Kidney capillary endothelial cell (primary cell): Measurements from ENCODE around the gene SH3RF3.

ENCODE experiments used
- DNase-seq: peaks from one replicate; pipeline ENCODE4 v3.0.0-alpha.2; 2018; ENCODE audit warnings: low spot score

SH3RF3 gene

GRCh38 chr2:109335631-109336176 lies 206.7 kb downstream of the SH3RF3 start:
- DNase-seq, result no peak

- DNase-seq, result no peak
Observed at GRCh38 chr2:109336296-109336695, 207.3 kb downstream of the SH3RF3 start.

GRCh38 chr2:109337221-109337620 lies 208.2 kb downstream of the SH3RF3 start:
- DNase-seq, result no peak

DNA sequence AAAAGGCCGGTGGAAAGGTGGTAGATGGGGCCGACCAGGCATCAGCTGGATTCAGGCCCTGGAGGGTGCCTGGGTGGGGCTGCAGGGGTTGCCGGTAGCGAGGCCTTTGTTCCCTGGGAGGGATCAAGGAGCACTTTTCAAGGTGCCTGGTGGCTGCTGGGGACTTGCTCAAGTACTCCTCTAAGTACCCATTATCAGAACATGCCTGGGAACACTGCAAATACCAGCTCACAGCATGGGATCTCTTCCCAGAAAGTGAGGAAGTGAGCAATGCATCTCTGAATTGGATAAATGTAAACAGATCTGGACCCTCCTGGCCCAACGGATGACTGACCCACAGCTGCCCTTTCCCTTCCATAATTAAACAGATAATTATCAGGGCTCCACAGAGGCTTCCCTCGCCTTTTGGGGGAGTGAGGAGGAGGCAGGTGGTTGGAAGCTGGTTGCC lies 210.5 kb downstream of the SH3RF3 start:
- no peak for DNase-seq

- no peak for DNase-seq
Observed at GRCh38 chr2:109340381-109340780, 211.4 kb downstream of the SH3RF3 start.

GRCh38 chr2:109341355-109342255 lies 212.6 kb downstream of the SH3RF3 start:
- no peak for DNase-seq

- DNase-seq, result no peak
Observed at GRCh38 chr2:109342256-109342850, 213.3 kb downstream of the SH3RF3 start.

DNA sequence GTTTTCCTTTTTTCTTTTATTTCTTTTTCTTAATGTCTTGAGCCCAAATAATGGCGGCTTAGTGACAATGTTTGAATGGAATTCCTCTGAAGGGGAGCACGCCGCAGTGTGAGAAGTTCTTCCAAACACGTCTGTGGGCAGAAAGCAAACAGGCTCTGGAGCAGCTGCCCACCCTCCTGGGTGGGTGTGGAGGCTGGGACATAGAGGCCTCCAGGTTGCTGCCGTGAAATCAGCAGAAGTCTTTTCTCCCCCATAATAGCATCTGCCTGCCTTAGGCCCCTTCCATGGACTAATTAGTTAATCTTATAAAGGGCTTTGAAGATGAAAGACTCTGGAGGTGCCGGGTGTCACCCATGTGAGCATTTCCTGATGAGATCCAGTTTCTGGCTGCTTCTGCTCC lies 213.9 kb downstream of the SH3RF3 start:
- DNase-seq, result no peak

GRCh38 chr2:109343460-109343859 lies 214.5 kb downstream of the SH3RF3 start:
- no peak for DNase-seq

DNA sequence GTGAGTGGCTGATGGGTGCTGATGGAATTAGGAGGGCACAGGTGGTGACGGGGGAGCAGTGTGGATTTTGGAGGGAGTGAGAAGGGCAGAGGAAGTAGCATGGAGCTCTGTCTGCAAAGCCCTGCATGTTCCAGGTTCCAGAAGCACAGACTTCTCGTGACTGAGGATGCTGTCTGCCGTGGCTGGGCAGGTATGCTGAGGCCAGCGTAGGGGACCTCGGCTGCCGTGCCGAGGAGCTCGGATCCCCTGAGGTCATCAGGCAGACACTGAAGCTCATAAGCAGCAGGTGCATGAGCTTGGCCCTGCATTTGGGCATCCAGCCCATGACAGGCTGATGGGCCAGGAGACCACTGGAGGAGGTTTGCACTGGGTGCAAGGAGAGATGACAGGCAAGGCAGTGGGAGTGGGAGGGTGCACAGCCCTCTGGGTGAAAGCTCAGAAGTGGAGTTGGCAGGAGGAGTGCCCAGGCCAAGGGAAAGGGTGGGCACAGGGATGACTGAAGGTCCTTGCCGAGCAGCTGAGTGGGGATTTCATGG lies 215.3 kb downstream of the SH3RF3 start:
- no peak for DNase-seq

GRCh38 chr2:109345091-109345490 lies 216.1 kb downstream of the SH3RF3 start:
- DNase-seq, result no peak

- no peak for DNase-seq
Observed at GRCh38 chr2:109345653-109346480, 216.9 kb downstream of the SH3RF3 start.

DNA sequence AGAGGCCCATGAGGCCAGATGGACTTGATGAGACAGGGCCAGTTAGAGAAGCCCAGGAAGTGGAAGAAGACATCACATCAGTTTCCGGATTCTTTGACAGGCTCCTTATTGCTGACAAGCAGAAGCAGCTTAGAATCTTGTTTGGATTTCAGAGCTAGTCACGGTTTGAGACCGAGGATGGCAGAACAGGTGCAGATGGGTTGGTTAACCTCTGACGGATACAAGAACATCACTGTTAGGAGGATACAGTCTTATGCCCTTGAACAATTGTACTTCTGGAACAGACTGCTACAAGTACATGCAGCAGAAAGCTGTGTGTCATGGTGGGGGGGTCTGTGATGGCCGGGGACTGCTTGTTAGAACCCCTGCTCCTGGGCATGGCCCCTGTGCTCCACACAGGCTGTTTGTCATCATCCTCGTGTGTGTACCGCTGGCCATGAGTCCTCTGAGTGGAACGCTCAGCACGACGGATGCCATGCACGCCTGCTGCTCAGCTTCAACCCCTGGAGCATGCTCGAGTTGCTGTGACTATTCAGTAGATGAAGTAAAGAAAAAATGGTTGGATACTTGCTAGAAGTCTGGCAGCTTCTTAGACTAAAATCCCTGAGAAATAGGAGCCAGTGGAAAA lies 217.7 kb downstream of the SH3RF3 start:
- no peak for DNase-seq

- no peak for DNase-seq
Observed at GRCh38 chr2:109347626-109348025, 218.6 kb downstream of the SH3RF3 start.

- DNase-seq, result no peak
Observed at GRCh38 chr2:109348190-109348589, 219.2 kb downstream of the SH3RF3 start.

DNA sequence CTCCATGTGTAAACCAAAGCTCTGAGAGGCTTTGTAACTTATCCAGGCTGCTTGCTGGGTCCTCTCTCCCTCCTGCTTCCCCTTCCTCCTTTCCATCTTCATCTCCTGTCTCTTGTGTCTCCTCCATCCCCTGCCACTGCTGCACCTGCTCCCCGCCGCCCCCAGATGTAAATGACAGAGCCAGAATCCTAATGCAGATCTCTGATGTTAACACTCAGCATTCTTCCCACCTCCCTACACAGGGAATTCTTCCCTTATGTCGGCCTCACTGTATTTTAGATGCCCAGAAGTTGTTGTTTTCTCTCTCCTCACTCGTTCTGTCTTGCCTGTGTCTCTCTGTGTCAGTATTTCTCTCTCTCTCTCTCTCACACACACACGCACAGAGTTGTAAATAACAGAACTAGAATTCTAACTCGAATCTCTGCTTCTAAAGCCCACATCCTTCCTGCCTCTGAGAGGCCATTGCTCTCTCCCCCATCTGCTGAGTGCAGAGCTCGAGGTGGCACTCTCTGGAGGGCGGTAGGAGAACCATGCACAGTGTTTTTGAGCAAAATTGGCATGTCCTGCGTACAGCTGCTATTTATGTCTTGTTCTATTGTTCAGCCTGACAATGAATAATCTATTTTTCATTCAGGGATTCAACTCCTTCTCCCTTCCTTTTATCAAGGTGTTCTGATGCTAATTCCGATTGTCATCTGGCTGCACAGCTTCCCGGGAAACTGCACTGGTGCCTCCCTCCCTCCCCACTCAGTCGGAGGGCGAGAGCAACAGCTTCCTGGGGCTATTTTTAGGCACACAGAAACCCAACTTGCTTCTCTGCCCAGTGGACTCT lies 219.9 kb downstream of the SH3RF3 start:
- peak; percentile 10 for DNase-seq

GRCh38 chr2:109349503-109350465 lies 220.8 kb downstream of the SH3RF3 start:
- DNase-seq, result no peak

GRCh38 chr2:109350526-109350925 lies 221.5 kb downstream of the SH3RF3 start:
- DNase-seq, result no peak

- DNase-seq, result peak; percentile 66
Observed at GRCh38 chr2:109351164-109351756, 222.3 kb downstream of the SH3RF3 start.
